ENCODE measurements around the gene ALG14.
A peak's percentile ranks its signal among the peaks of the same experiment; 100 is the strongest.
"Not testable (repeated sequence)": the region's sequence is repeated elsewhere in the genome, so short reads cannot be mapped to it uniquely, and the experiment has no call there.

The ALG14 gene

DNA sequence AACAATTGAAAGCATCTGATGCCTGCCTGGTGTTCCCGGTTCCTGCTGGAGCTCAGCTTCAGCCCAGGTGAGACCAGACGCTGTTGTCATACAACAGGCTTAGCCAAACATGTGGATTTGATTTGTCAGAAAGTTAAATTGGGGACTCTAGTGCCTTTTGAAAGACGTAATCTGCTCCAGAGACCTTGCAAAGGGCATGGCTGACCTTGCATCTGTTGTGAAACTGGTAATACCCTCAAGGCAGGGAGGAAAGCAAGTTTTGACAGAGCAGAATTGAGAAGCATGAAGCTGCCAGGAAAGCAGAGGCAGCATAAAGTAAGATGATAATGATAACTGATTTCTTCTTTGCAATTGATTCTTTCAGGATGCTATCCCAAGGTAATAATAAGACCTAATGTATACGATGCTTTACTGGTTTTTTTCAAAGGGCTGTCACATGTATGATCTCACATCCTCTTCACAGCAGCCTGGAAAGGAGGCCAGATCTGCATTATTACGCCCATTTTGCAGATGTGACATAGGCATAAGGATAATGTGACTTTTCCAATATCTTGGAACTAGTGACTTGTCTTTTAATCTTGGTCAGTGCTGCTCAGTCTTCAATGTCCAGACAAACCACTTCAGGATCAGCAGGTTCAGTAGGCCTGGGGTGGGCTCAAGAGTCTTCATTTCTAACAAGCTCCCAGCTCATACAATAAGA, 121.1 kb downstream of the ALG14 start:
- DNase-seq = no peak

DNA sequence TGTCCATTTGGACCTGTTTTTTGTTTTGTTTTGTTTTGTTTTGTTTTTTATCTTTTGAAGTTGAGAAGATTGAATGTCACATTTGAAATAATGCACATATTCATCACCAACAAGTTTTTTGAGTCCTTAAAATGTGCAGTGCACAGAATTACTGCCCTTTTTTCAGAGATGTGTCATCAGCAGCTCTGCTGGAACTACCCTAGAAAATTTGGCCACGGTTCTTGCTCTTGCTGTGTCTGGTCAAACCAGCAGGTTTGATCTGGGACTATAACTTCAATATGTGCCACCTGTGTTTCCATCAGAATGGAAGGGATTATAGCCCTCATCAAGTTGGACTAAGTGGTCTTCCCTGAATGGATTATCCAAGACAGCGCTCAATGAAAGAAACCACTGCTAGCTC, 121.7 kb downstream of the ALG14 start:
- no peak for DNase-seq

DNA sequence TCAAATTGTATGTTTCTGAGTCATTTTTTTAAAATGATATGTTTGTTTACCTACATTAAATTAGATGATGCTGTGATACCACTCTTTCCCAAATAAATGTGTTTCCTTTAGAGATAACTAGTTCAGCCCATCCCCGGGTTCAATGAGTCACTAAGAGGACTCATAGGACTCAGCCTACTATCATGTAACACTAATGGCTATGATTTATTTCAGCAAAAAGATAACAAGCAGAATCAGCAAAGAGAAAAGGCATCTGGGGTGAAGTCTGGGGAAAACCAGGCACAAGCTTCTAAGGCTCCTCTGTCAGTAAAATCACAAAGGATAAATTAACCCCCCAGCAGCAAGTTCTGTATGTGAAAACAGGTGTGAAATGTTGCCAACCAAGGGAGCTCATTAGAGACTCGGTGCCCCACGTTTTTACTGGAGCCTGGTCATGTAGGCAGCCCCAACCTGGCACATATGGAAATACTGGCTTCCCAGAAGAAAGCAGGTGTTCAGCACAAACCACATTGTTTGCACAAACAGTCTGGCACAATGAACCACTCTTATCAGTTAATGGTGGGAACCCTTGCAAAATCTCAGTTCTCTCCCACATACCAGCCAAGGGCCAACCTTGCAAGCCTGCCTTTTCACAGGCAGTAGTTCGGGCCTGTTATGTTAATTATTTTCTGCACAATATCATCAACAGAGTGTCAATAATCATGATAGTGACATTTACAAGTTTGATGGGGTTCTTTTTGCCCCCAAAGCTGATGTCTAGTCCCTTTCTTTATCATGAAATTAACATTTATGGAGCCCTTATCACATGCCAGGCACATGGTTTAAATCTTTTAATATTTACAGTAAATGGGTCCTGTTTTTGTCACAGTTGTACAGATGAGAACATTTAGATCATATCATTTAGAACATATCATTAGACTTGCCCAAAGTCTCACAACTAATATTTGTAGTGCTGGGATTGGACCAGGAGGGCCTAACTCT, 122.8 kb downstream of the ALG14 start:
- peak; percentile 39 for DNase-seq

DNA sequence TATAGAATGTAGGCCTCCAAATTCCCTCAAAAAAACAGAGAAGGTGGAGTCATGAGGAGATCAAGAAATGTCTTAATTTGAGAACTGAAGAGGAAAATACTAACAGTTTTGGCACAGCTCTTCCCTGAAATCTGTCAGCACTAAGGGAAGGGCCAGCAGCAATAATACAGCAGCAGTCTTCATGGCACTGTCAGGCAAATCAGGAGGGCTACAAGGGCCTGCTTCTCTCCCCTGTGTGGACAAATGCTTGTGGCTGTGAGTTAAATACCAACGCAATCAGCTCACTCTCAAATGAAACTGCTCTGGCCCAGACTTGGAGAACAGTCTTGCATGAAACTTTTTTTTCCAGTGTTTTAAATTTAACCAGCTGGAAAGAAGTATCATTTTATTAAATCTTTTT, 125.3 kb downstream of the ALG14 start:
- no peak for DNase-seq

DNA sequence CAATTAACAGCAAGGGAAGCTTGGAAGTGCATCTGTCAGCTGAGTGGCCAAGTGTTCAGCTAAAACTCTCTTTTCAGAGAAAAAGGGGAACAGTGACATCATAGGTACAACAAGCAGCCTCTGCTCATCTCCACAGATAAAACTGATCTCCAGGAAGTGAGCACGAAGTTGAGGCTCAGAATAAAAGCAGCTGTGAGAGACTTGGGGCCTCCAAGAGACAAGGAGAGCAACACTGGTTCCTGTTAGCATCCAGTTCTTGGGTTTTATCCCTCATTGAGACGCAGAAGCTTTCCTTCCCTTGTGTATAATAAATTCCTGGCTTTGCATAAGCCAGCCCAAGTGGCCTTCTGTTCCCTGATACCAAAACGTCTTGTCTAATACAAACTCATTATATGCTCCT, 125.9 kb downstream of the ALG14 start:
- DNase-seq = no peak

DNA sequence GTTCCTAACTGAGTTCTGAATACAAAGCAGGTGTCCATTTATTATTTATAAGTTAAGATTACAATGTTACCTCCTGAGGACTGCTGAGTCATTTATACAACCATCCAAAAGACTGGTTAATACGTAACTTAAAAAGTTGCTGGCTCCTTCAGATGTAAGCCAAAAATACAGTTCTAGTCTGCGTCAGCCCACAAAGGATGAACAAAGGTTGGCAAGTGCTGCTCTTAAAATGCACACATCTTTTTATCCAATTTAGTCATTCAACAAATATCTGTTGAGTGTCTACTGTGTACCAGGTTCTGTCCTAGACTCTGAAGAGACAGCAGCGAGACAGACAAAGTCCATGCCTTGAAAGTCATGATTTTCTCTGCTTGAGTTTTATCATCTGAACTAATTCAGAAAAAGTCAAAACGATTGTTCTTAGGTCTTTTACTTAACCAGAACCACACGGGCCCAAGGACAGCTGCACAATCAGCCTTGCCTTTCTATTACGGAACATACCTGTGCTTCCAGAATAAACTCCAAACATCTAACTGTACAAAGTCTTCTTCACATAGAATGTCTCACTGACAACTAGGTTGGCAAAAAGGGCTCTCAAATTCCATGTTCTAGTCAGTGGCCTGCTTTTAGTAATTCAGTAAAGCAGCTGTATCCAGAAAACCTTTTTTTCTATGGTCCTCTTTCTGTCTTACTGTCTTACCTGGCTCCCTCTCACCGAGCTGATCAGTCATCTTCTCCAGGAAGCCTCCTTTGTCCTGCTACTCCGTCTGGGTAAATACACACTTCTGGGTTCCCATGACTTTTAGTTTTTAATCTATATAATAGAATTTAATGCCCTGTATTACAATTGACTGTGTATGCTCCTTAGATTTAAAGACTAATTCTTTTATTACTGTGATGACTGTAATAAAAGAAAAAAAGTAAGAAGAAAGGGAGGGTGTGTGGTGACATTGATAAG, 130.3 kb downstream of the ALG14 start:
- DNase-seq = no peak

DNA sequence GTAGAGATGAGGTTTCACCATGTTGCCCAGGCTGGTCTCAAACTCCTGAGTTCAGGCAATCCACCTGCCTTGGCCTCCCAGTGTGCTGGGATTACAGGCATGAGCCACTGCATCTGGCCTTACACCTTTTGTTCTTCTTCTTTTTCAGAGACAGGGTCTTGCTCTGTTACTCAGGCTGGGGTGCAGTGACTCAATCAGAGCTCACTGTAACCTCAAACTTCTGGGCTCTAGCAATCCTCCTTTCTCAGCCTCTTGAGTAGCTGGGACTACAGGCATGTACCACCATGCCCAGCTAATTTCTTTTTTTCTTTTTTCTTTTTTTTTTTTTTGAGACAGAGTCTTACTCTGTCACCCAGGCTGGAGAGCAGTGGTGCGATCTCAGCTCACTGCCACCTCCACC, 131.3 kb downstream of the ALG14 start:
- not testable (repeated sequence) for DNase-seq

DNA sequence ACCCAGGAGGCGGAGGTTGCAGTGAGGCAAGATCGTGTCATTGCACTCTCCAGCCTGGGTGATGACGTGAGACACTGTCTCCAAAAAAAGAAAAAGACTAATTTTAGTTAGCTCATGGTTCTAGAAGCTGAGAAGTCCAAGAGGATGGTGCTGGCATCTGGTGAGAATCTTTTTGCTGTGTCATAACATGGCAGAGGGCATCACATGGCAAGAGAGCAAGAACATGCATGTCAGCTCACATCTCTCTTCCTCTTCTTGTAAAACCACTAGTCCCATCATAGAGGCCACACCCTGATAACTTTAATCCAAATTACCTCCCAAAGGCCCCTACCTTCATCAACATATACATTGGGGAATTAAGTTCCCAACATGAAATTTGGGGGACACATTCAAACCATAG, 132.0 kb downstream of the ALG14 start:
- no peak for DNase-seq

DNA sequence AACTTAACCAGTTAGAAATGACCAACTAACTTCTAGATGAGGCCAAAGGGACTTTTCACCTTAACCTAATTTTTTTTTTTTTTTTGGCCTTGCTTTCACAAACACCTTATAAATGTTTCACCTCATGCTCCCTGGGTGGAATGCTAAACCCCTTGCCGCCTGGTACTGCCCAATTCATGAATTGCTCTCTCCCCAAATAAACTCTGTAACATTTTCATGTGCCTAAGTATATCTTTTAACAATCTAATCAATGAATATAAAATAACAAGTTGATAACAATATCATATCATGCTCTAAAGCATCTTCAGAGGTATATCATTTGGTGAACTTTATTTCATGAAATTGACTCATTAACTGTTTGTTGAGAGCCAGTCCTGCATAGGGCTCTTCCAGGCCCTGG, 134.9 kb downstream of the ALG14 start:
- DNase-seq = no peak

DNA sequence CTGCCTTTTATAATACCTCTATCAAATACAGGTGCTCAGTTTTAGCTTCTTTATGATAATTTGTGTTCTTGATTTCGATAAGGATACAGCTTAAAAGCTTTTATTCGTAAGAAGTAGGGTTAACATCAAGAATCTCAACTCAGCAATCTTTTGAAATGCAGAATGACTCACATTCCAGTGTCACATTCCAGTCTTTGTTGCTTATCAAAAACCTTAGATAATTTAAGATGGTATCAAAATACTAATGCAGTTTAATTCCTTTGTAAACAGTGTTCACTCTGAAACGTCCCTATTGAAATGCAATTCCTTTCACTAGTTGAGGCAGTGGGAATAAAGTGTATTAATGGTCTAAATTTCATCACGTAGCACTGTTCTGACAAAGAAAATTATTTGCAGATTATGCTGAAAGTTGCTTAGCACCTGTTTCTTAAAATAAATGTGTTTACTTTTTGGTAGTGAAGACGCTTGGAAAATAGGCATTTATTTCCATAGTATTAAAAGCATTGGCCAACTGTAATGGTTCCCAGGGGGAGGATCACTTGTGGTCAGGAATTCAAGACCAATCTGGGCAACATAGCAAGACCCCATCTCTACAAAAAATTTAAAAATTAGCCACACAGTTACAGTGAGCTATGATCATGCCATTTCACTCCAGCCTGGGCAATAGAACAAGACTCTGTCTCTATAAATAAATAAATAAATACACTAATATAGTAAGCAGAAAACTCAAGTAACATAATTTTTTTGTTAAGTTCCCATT, 135.7 kb downstream of the ALG14 start:
- no peak for DNase-seq

DNA sequence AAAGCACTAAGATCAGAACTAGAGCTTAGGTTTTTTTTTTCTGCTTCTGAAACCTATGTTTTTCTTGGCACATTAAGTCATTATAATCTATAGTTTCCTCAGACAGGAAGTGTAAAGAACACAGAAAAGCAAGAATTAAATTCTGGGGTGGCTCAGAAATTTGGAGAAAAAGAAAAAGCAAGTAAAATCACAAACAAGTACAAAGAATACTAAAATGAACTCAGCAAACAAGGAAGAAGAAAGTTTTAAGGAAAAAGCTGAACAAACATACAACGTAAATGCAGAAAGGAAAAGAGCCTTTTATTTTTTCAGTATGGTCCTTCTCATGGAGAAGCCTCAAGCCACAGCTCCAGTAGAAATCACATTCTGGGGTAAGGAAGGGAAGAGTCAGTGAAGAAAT, 137.3 kb downstream of the ALG14 start:
- DNase-seq = no peak

DNA sequence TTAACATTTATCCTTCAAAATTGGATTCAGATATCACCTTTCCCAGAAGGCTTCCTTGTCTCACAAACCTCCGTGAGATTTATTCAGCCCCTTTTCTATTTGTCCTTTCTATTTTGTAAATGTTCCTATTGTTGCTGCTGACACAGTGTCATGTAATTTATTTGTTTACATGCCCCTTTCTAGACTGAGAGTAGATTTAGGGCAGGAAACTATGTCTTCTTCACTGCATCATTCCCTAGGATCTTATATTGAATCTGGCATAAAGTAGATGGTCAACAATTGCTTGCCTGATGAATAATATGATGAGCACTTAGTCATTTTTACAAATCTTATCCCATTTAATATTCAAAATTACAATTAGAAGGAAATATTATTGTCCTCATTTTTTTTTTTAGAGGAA, 137.7 kb downstream of the ALG14 start:
- no peak for DNase-seq

DNA sequence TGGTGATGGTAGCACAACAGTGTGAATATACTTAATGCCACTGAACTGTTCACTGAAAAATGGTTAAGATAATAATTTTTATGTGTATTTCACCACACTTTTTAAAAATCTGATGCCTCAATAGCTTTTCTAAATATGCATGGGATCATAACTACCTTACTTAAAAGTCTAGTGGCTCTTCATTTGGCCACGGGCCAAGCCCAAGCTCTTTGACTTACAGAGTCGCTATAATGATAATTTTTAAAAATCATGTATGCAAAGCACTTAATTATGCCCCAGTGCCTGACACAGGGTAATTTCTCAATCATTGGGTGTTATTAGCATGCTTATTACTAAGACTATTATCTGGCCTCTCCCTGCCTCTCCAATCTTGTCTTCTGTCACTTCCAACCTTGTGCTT, 138.2 kb downstream of the ALG14 start:
- DNase-seq = no peak

DNA sequence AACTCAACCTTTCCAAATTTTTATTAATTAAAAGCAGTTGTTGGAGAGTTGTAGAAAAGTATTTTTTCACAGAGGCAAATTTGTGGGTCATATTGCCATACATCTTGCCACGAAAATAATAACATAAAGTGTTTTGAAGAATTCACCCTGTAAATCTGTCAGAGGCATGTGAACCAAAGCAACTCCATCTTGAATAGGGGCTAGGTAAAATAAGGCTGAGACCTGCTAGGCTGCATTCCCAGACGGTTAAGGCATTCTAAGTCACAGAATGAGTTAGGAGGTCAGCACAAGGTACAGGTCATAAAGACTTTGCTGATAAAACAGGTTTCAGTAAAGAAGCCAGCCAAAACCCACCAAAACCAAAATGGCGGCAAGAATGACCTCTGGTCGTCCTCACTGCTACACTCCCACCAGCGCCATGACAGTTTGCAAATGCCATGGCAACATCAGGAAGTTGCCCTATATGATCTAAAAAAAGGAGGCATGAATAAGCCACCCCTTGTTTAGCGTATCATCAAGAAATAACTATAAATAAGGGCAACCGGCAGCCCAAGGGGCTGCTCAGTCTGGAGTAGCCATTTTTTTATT, 141.4 kb downstream of the ALG14 start:
- DNase-seq = no peak

DNA sequence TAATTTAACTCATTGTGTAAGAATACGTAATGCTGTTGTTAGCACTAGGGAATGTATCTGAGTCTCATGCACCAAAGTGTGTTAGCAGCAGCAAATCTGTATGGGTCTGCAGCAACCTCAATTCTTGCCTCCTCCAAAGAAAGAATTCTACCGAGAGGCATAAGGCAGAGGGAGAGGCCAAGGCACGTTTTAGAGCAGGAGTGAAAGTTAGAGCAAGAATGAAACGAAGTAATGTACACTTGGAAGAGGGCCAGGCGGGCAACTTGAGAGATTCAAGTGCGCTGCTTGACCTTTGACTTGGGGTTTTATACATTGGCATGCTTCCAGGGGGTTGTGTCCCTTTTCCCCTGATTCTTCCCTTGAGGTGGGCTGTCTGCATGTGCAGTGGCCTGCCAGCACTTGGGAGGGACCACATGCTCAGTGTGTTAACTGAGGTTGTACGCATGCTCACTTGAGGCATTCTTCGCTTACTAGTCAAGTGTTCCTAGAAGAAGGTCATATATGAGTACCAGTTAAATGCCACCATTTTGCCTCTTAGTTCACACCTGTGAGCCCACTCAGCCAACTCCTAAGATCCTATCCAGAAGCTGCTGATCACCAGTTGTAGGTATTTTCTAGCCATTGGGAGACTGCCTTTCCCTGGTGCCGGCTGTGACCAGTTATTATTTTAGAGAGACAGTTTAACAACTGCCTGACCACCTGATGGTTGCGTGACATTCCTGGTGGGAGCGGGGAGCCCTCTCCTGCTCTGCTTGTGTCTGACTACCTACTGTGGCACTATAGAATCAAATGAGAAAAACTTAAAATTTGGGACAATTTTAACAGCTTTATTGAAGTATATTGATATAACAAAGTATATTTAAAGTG, 143.2 kb downstream of the ALG14 start:
- no peak for DNase-seq

DNA sequence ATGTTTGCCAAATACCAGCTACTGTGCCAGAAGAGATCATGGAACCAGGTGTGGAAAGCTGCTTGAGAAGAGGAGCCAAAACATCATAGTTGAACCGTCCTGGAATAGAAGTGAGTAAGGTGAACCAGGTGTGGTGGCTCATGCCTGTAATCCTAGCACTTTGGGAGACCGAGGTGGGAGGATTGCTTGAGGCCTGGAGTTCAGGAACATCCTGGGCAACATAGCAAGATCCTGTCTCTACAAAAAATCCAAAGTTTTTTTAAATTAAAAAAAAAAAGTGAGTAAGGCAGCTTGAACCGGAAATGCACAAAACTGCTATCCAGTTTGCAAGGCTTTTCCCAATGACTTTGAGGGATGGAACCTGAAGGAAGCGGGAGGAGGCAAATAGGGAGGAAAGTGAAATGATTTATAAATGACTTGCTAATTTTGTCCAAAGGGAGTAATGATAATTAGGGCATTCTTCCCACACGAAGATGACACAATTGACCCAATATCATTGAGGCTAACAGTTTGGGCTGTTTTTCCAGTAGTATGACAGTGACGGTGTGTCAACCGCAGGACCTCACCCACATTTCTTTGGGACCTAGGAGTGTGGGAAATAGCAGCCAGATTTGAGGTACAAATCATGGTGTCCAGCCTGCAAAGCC, 144.3 kb downstream of the ALG14 start:
- no peak for DNase-seq

DNA sequence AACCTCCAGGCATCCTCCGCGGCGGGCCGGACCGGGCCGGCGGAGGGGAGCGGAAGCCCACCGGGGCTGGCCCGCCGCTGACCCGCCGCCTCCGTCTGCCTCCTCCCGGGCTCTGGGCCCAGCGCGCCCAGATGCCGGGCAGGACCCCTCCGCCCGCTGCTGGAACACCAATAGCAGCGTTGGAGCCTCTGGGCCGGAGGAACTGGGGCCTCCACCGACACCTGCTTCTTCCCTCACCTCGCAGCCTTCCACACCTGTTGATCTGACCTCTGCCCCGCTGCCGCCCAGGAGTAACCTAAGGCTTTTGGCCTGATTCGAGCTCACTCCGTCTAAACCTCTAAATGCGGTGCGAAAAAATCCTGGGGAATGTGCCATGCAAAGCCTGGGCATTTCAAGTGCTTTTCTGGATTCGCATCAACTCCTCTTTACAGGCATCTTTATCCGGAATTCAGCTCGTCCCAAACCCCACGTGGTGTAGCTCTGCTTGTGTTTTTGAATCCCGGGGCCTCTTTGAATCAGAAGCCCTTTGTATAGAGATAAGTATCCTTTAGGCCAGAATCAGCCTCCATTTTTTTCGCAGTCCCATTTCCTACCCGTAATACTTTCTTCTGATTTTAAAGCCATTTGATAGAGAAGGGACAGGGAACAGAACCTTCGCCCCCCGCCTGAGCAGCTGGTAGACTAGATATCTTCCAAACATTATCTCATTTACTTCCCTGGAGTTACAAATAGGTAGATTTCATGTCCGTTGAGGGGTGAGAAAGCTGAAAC, 145.2 kb downstream of the ALG14 start:
- no peak for DNase-seq

DNA sequence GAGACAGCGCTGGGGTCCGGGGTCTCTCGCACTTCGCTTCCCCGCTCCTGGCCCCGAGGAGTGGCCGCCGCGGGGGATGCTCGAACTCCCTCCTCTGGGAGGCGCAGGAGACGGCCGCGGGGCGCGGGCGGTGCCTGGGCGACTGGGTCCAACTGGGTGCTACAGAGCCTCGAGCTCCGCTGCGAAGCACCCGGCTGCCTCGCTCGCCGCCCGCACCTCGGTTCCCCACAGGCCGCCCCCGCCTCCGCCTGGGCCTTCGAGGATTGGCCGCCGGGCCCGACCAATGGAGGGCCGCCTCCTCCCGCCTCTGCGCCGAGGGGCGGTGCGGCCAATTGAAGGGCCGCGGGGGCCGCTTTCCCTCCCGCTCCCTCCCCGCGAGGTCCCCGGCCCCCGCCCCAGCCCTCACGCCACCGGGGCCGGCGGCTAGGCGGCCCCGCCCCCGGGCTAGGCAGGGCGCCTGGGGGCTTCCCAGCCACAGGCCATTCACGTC, 145.8 kb downstream of the ALG14 start, which contains the start of gene CNN3:
Gene CNN3, minus strand, starts transcription at position 196 of the 490 bp plus-strand sequence. CDS start 216 bp downstream, outside the sequence.
- peak; percentile 60 for DNase-seq
